Keratinocyte (primary cell): ENCODE measurements around the gene ADGRB3. TPM values are rescaled to one million over a fixed set of nuclear protein-coding genes. Genes with fewer than 3 reads are reported as not detected.

ENCODE experiments used
- DNase-seq: peaks from one replicate; pipeline ENCODE4 v3.0.0-alpha.2; 2011; ENCODE audit warnings: low read depth, missing footprints, low spot score
- FAIRE-seq: peaks from 2 replicates; lab custom pipeline; 2011; peaks lifted over from hg19 to GRCh38; lab: Jason Lieb, UNC
- H2AFZ ChIP-seq: 2 replicates; pipeline ENCODE4 v1.6.0; 2012; ENCODE audit warnings: low read length, control low read depth, inconsistent platforms; ENCODE audit not compliant: control insufficient read depth
- H3K27ac ChIP-seq: 2 replicates; pipeline ENCODE4 v1.5.1; 2011; ENCODE audit warnings: low read length; ENCODE audit not compliant: control insufficient read depth, insufficient read depth
- H3K27me3 ChIP-seq: 3 replicates; pipeline ENCODE4 v1.6.0; 2011; ENCODE audit warnings: low read length; ENCODE audit not compliant: control insufficient read depth, insufficient read depth; ENCODE audit errors: extremely low read depth
- H3K36me3 ChIP-seq, 2 experiments: 2 replicates in 1 of 2; 3 replicates in 1 of 2; pipeline ENCODE4 v1.5.1; 2011; ENCODE audit warnings: low read length in 2 of 2, mild to moderate bottlenecking in 1 of 2; ENCODE audit not compliant: control insufficient read depth in 2 of 2, insufficient read depth in 2 of 2; ENCODE audit errors: extremely low read depth in 1 of 2
- H3K4me1 ChIP-seq: 3 replicates; pipeline ENCODE4 v1.5.1; 2011; ENCODE audit warnings: low read length; ENCODE audit not compliant: control insufficient read depth, insufficient read depth; ENCODE audit errors: extremely low read depth
- H3K4me2 ChIP-seq: 3 replicates; pipeline ENCODE4 v1.6.0; 2011; ENCODE audit warnings: low read depth, low read length; ENCODE audit not compliant: control insufficient read depth, insufficient read depth; ENCODE audit errors: extremely low read depth
- H3K4me3 ChIP-seq, 3 experiments: fragments of 200-600 bp in 1 of 3; sonication (generic) in 1 of 3; 2 replicates in 2 of 3; 3 replicates in 1 of 3; pipeline ENCODE4 v1.5.1; 2011 to 2016; ENCODE audit warnings: low read length in 3 of 3, mild to moderate bottlenecking in 3 of 3, control low read depth in 2 of 3, inconsistent platforms in 1 of 3, low read depth in 1 of 3, mixed read lengths in 1 of 3, mixed run types in 1 of 3, moderate library complexity in 1 of 3; ENCODE audit not compliant: control insufficient read depth in 2 of 3, insufficient read depth in 2 of 3; ENCODE audit errors: extremely low read depth in 1 of 3
- H3K79me2 ChIP-seq: 2 replicates; pipeline ENCODE4 v1.6.0; 2012; ENCODE audit warnings: low read length; ENCODE audit not compliant: control insufficient read depth, insufficient read depth
- H3K9ac ChIP-seq: 3 replicates; pipeline ENCODE4 v1.6.0; 2011; ENCODE audit warnings: low read length; ENCODE audit not compliant: control insufficient read depth, insufficient read depth; ENCODE audit errors: extremely low read depth
- H3K9me1 ChIP-seq: 3 replicates; pipeline ENCODE4 v1.6.0; 2011; ENCODE audit warnings: low read length; ENCODE audit not compliant: control insufficient read depth, insufficient read depth; ENCODE audit errors: extremely low read depth
- H3K9me3 ChIP-seq: 2 replicates; pipeline ENCODE4 v1.5.1; 2012; ENCODE audit warnings: low read depth, low read length; ENCODE audit not compliant: control insufficient read depth
- H4K20me1 ChIP-seq: 3 replicates; pipeline ENCODE4 v1.6.0; 2011; ENCODE audit warnings: low read length; ENCODE audit not compliant: control insufficient read depth, insufficient read depth; ENCODE audit errors: extremely low read depth
- EZH2 ChIP-seq: IDR thresholded peaks from one replicate; pipeline ENCODE4 v1.6.1; 2012; ENCODE audit warnings: inconsistent platforms, mild to moderate bottlenecking, low read length, moderate library complexity
- dilution Hi-C: fragments of 300-500 bp; cut with MboI; formaldehyde crosslinking; loops from one replicate; pipeline ENCODE4 v1.7.0; 2020; ENCODE audit warnings: low sequenced_read_pairs; ENCODE audit not compliant: extremely low pct_ligation_motif_present
- polyA plus RNA-seq, 5 experiments: library from polyadenylated mRNA; depleted of rRNA in 3 of 5; stranded (reverse) in 3 of 5; stranded (forward) in 1 of 5; unstranded in 1 of 5; fragments of >200 nt; gene quantifications; 1 replicate in 1 of 5; 2 replicates in 3 of 5; 3 replicates in 1 of 5; pipeline versions ENCODE4 v1.2.1 to v1.2.3, GENCODE V29; 2011 to 2012; ENCODE audit warnings: missing spikeins in 2 of 5, low read depth in 1 of 5, low replicate concordance in 1 of 5
- TF ChIP-seq, protein P1 (sequence below), 3 experiments: IDR thresholded peaks in 1 of 3; conservative IDR thresholded peaks in 1 of 3; optimal IDR thresholded peaks in 1 of 3; 2 replicates in 2 of 3; 3 replicates in 1 of 3; pipeline versions ENCODE3 to v1.5.1; 2011; ENCODE audit warnings: low read length in 3 of 3, mild to moderate bottlenecking in 3 of 3, moderate library complexity in 2 of 3, control low read depth in 1 of 3, inconsistent platforms in 1 of 3; ENCODE audit not compliant: insufficient read depth in 2 of 3; ENCODE audit errors: extremely low read depth in 1 of 3

ADGRB3 gene
- polyA plus RNA-seq, 1 donor (not counting 4 experiments of a cell fraction or from before 2014, with no cell fraction given) = not detected

GRCh38 chr6:68597642-68598041 is 37.4 kb upstream of the ADGRB3 start:
- Histone ChIP-seq H3K4me1 (no peaks in the 10 kb centered on the region), H3K36me3 (no peaks in the 10 kb centered on the region), H2AFZ (no peak overlapping the region), H4K20me1 (no peaks in the 10 kb centered on the region), H3K9me1 (no peaks in the 10 kb centered on the region), H3K4me3 (no peak overlapping the region), H3K27me3 (no peaks in the 10 kb centered on the region), H3K9me3 (no peaks in the 10 kb centered on the region), H3K9ac (no peak overlapping the region), H3K4me2 (no peak overlapping the region), H3K27ac (no peak overlapping the region), H3K79me2 (no peaks in the 10 kb centered on the region)
- no peak for FAIRE-seq
- TF ChIP-seq, protein P1, sequence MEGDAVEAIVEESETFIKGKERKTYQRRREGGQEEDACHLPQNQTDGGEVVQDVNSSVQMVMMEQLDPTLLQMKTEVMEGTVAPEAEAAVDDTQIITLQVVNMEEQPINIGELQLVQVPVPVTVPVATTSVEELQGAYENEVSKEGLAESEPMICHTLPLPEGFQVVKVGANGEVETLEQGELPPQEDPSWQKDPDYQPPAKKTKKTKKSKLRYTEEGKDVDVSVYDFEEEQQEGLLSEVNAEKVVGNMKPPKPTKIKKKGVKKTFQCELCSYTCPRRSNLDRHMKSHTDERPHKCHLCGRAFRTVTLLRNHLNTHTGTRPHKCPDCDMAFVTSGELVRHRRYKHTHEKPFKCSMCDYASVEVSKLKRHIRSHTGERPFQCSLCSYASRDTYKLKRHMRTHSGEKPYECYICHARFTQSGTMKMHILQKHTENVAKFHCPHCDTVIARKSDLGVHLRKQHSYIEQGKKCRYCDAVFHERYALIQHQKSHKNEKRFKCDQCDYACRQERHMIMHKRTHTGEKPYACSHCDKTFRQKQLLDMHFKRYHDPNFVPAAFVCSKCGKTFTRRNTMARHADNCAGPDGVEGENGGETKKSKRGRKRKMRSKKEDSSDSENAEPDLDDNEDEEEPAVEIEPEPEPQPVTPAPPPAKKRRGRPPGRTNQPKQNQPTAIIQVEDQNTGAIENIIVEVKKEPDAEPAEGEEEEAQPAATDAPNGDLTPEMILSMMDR (optimal IDR thresholded peaks at IDR 0.05 in 1 of 3, IDR thresholded peaks at IDR 0.05 in 1 of 3, conservative IDR thresholded peaks at IDR 0.05 in 1 of 3; ENCODE audit: extremely low read depth in 1 of 3, insufficient read depth in 2 of 3, low read length in 3 of 3) = no peak
- TF ChIP-seq EZH2 = no peak
- DNase-seq = no peak
- dilution Hi-C loops = no loop called here

GRCh38 chr6:68615938-68616337 is 19.1 kb upstream of the ADGRB3 start:
- Histone ChIP-seq H3K27me3 (no peaks in the 10 kb centered on the region), H3K4me1 (no peaks in the 10 kb centered on the region), H4K20me1 (no peaks in the 10 kb centered on the region), H3K36me3 (no peaks in the 10 kb centered on the region), H3K9ac (no peak overlapping the region), H2AFZ (no peak overlapping the region), H3K79me2 (no peaks in the 10 kb centered on the region), H3K27ac (no peak overlapping the region), H3K9me3 (no peaks in the 10 kb centered on the region), H3K9me1 (no peaks in the 10 kb centered on the region), H3K4me3 (no peak overlapping the region), H3K4me2 (no peak overlapping the region)
- TF ChIP-seq EZH2 = no peak
- TF ChIP-seq, protein P1 (optimal IDR thresholded peaks at IDR 0.05 in 1 of 3, IDR thresholded peaks at IDR 0.05 in 1 of 3, conservative IDR thresholded peaks at IDR 0.05 in 1 of 3; ENCODE audit: extremely low read depth in 1 of 3, insufficient read depth in 2 of 3, low read length in 3 of 3) = no peak
- FAIRE-seq (no peak), DNase-seq (no peak)
- dilution Hi-C loops = no loop called here
